Caco-2 (cell line): ENCODE data around the gene CLTC. TPM values are rescaled to one million over a fixed set of nuclear protein-coding genes. Genes with fewer than 3 reads are reported as not detected.

ENCODE experiments used
- BruUV-seq: library from RNA; stranded (reverse); fragments of 400-500 nt; replicated peaks from 2 replicates; lab custom pipeline; 2021; lab: Mats Ljungman, UMichigan
- CTCF ChIA-PET: fragments of 300-600 bp; sonication (Branson Sonifier 250); formaldehyde crosslinking; loops from one replicate; lab custom pipeline; 2022; ENCODE audit warnings: antibody characterized with exemption; lab: Charles Lee
- POLR2A ChIA-PET: fragments of 300-600 bp; sonication (Branson Sonifier 250); formaldehyde crosslinking; loops from one replicate; lab custom pipeline; 2022; ENCODE audit warnings: antibody characterized with exemption; lab: Charles Lee
- DNase-seq, 2 experiments: peaks; one replicate each; pipeline versions ENCODE4 v3.0.0 to v3.0.0-alpha.2; 2020 to 2022
- H3K27me3 ChIP-seq: replicated peaks from 2 replicates; pipeline ENCODE4 v1.6.0; 2011; ENCODE audit warnings: low read length; ENCODE audit not compliant: control insufficient read depth, insufficient read depth
- H3K36me3 ChIP-seq: 2 replicates; pipeline ENCODE4 v1.5.1; 2011; ENCODE audit warnings: low read length; ENCODE audit not compliant: control insufficient read depth, insufficient read depth
- H3K4me1 ChIP-seq: fragments of 250-450 bp; sonication (Bioruptor Pico); 2 replicates; pipeline ENCODE4 v1.5.1; 2020; ENCODE audit warnings: mild to moderate bottlenecking
- H3K4me3 ChIP-seq: 2 replicates; pipeline ENCODE4 v1.5.1; 2011; ENCODE audit warnings: low read depth, mild to moderate bottlenecking, control low read depth, low read length
- H3K9me3 ChIP-seq: fragments of 250-450 bp; sonication (Bioruptor Pico); 2 replicates; pipeline ENCODE4 v1.5.1; 2020; ENCODE audit warnings: mild to moderate bottlenecking, moderate library complexity
- H3K27ac Mint-ChIP-seq: one replicate; pipeline ENCODE4 v1.8.0; 2022; ENCODE audit warnings: mixed read lengths; ENCODE audit not compliant: unreplicated experiment
- H3K27me3 Mint-ChIP-seq: one replicate; pipeline ENCODE4 v1.8.0; 2022; ENCODE audit warnings: mixed read lengths; ENCODE audit not compliant: insufficient read depth, unreplicated experiment
- H3K36me3 Mint-ChIP-seq: one replicate; pipeline ENCODE4 v1.8.0; 2022; ENCODE audit warnings: mild to moderate bottlenecking, mixed read lengths; ENCODE audit not compliant: insufficient read depth, unreplicated experiment
- H3K4me1 Mint-ChIP-seq: one replicate; pipeline ENCODE4 v1.8.0; 2022; ENCODE audit warnings: low read depth, mixed read lengths; ENCODE audit not compliant: unreplicated experiment
- H3K4me3 Mint-ChIP-seq: one replicate; pipeline ENCODE4 v1.8.0; 2022; ENCODE audit warnings: mild to moderate bottlenecking, moderate library complexity, mixed read lengths; ENCODE audit not compliant: unreplicated experiment
- H3K9me3 Mint-ChIP-seq: one replicate; pipeline ENCODE4 v1.8.0; 2022; ENCODE audit warnings: mixed read lengths; ENCODE audit not compliant: unreplicated experiment
- intact Hi-C: fragments of 100-400 bp; cut with micrococcal nuclease; formaldehyde crosslinking; loops from one replicate; pipeline ENCODE4 v1.10.0; 2022; ENCODE audit not compliant: unreplicated experiment
- total RNA-seq: library from RNA; stranded (reverse); gene quantifications from 2 replicates; pipeline ENCODE4 v1.2.3, GENCODE V29; 2022
- TF ChIP-seq, protein P1 (sequence below), 2 experiments: fragments of 200-600 bp in 1 of 2; IDR thresholded peaks; 1 replicate in 1 of 2; 2 replicates in 1 of 2; pipeline versions ENCODE4 v1.5.1 to v1.8.0; 2011 to 2022; ENCODE audit warnings: antibody characterized with exemption in 1 of 2, control low read depth in 1 of 2, inconsistent platforms in 1 of 2, low read depth in 1 of 2, low read length in 1 of 2, mild to moderate bottlenecking in 1 of 2, moderate library complexity in 1 of 2; ENCODE audit not compliant: insufficient read depth in 1 of 2, severe bottlenecking in 1 of 2, unreplicated experiment in 1 of 2

The CLTC gene
- total RNA-seq, 1 experiment from 2014 or later: 289 TPM

DNA sequence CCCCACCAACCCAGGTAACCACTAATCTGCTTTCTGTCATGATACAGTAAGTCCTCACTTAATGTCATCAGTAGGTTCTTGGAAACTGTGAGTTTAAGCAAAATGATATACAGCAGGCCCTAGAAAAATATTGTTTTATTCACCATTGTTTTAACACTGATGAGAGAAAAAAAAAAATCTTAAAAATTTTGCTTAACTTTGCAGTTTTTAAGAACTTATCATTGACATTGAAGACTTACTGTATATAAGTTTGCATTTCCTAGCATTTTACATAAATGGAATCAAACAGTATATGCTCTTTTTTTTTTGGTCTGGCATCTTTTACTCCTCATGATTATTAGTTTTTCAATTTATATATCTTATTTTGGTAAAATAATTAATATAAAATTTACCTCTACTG, 19.5 kb upstream of the CLTC start:
- intact Hi-C loops: no loop called here

DNA sequence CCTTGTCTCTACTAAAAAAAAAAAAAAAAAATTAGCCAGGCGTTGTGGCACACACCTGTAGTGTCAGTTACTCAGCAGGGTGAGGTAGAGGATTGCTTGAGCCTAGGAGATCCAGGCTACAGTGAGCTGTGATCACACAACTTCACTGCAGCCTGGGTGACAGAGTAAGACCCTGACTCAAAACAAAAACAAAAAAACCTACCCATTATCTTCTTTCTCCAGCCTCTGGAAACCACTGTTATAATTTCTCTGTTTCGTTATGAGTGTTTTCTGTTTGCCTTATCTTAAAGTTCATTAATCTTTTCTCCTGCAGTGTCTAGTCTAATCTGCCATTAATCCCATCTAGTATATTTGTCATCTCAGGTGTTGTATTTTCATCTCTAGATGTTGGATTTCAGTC, 18.6 kb upstream of the CLTC start:
- H3K4me1 ChIP-seq: no peaks in the 10 kb centered on the region
- intact Hi-C loops: no loop called here
- H3K4me3 Mint-ChIP-seq: no peak overlapping the region
- 0 out of 2 replicates have a peak, but pooled peaks cover 1% of the 10 kb centered on the region for H3K36me3 ChIP-seq
- POLR2A ChIA-PET: no interaction called here
- no TSS peak for BruUV-seq
- no peaks in the 10 kb centered on the region for H3K27me3 ChIP-seq
- TF ChIP-seq, protein P1, sequence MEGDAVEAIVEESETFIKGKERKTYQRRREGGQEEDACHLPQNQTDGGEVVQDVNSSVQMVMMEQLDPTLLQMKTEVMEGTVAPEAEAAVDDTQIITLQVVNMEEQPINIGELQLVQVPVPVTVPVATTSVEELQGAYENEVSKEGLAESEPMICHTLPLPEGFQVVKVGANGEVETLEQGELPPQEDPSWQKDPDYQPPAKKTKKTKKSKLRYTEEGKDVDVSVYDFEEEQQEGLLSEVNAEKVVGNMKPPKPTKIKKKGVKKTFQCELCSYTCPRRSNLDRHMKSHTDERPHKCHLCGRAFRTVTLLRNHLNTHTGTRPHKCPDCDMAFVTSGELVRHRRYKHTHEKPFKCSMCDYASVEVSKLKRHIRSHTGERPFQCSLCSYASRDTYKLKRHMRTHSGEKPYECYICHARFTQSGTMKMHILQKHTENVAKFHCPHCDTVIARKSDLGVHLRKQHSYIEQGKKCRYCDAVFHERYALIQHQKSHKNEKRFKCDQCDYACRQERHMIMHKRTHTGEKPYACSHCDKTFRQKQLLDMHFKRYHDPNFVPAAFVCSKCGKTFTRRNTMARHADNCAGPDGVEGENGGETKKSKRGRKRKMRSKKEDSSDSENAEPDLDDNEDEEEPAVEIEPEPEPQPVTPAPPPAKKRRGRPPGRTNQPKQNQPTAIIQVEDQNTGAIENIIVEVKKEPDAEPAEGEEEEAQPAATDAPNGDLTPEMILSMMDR (IDR thresholded peaks at IDR 0.05; ENCODE audit: insufficient read depth in 1 of 2, low read depth in 1 of 2, low read length in 1 of 2, severe bottlenecking in 1 of 2, unreplicated experiment in 1 of 2): no peak
- no peak for DNase-seq
- no peak overlapping the region for H3K4me3 ChIP-seq
- H3K9me3 ChIP-seq: no peaks in the 10 kb centered on the region
- no peaks in the 10 kb centered on the region for H3K4me1 Mint-ChIP-seq
- peaks cover 36% of the 10 kb centered on the region for H3K36me3 Mint-ChIP-seq
- CTCF ChIA-PET: no interaction called here
- no peaks in the 10 kb centered on the region for H3K27me3 Mint-ChIP-seq
- no peak overlapping the region for H3K27ac Mint-ChIP-seq
- H3K9me3 Mint-ChIP-seq: no peaks in the 10 kb centered on the region

More for the DNA sequence above, 19.5 kb upstream of the CLTC start:
- no peaks in the 10 kb centered on the region for H3K4me1 Mint-ChIP-seq
- H3K9me3 ChIP-seq: no peaks in the 10 kb centered on the region
- H3K27ac Mint-ChIP-seq: no peak overlapping the region
- no TSS peak for BruUV-seq
- TF ChIP-seq, protein P1 (IDR thresholded peaks at IDR 0.05; ENCODE audit: insufficient read depth in 1 of 2, low read depth in 1 of 2, low read length in 1 of 2, severe bottlenecking in 1 of 2, unreplicated experiment in 1 of 2): no peak
- DNase-seq: no peak
- CTCF ChIA-PET: no interaction called here
- no peaks in the 10 kb centered on the region for H3K9me3 Mint-ChIP-seq
- H3K36me3 Mint-ChIP-seq: peaks cover 31% of the 10 kb centered on the region
- H3K4me3 Mint-ChIP-seq: no peak overlapping the region
- H3K36me3 ChIP-seq: no peaks in the 10 kb centered on the region
- H3K4me1 ChIP-seq: no peaks in the 10 kb centered on the region
- no peaks in the 10 kb centered on the region for H3K27me3 ChIP-seq
- POLR2A ChIA-PET: no interaction called here
- H3K27me3 Mint-ChIP-seq: no peaks in the 10 kb centered on the region
- H3K4me3 ChIP-seq: no peak overlapping the region

DNA sequence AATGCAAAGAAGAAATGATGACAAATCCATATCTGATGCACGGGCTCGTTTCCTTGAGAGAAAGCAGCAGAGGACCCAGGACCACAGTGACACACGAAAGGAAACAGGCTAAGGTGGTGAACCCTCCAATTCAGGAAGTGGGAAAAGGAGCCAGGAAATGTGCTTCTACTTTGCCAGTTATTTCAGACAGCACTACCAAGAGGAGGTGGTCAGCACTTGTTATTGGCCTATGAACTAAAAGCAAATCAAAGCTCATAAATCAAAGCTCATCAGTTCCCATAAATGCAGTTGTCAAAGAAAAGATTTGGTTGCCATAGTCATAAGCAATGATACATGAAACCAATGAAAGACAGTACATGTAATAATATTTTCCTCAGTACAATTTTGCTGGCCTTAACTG, 12.6 kb upstream of the CLTC start:
- peaks cover 27% of the 10 kb centered on the region for H3K36me3 Mint-ChIP-seq
- H3K4me1 Mint-ChIP-seq: no peaks in the 10 kb centered on the region
- Histone ChIP-seq H3K9me3 (no peaks in the 10 kb centered on the region), H3K4me1 (no peaks in the 10 kb centered on the region), H3K36me3 (peaks cover 3% of the 10 kb centered on the region; the same call in 1 of the 2 replicates), H3K27me3 (no peaks in the 10 kb centered on the region), H3K4me3 (no peak overlapping the region)
- intact Hi-C loops: no loop called here
- H3K4me3 Mint-ChIP-seq: no peak overlapping the region
- CTCF ChIA-PET: no interaction called here
- H3K27ac Mint-ChIP-seq: no peak overlapping the region
- POLR2A ChIA-PET: interaction anchor here (0.6 kb wide), 1 partner anchor 452 kb away, joined by 3 read pairs; the partner anchor contains the start of gene PRR11
- DNase-seq: no peak
- H3K9me3 Mint-ChIP-seq: no peaks in the 10 kb centered on the region
- no peaks in the 10 kb centered on the region for H3K27me3 Mint-ChIP-seq
- BruUV-seq: TSS peak; percentile 59
- TF ChIP-seq, protein P1 (IDR thresholded peaks at IDR 0.05; ENCODE audit: insufficient read depth in 1 of 2, low read depth in 1 of 2, low read length in 1 of 2, severe bottlenecking in 1 of 2, unreplicated experiment in 1 of 2): no peak
